ENCODE measurements around the gene MBD5. TPM values are rescaled to one million over a fixed set of nuclear protein-coding genes. Genes with fewer than 3 reads are reported as not detected.

MBD5 gene
- total and polyA plus RNA-seq, 2 donors (not counting 1 experiment from before 2014, with no cell fraction given) = 10.9 to 69.7 TPM

DNA sequence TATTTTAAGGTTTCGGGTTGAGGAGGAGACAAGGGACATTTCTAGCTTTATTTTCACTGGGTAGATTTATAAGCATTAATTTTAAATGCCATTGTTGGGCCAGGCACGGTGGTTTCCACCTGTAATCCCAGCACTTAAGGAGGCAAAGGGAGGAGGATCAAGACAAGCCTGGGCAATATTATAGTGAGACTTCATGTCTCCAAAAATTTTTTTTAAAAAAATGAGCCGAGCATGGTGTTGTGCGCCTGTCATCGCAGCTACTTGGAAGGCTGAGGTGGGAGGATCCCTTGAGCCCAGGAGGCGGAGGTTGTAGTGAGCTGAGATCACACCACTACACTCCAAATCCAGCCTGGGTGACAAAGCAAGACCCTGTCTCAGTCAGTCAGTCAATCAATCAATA lies 45.0 kb downstream of the MBD5 start:
- ATAC-seq (ENCODE audit: low read depth) (no peak), DNase-seq (no peak)
- no peaks in the 10 kb centered on the region for H4K20me1 ChIP-seq (ENCODE audit: control insufficient read depth, insufficient read depth, low read length, poor library complexity, severe bottlenecking)
- TF ChIP-seq EZH2 (IDR thresholded peaks at IDR 0.05; ENCODE audit: borderline replicate concordance, insufficient read depth, low read depth, low read length, poor library complexity, severe bottlenecking) = no peak
- TF ChIP-seq CTCF (IDR thresholded peaks at IDR 0.05) = no peak
- H3K9me3 Mint-ChIP-seq (ENCODE audit: insufficient read depth) = no peaks in the 10 kb centered on the region
- H3K27me3 ChIP-seq (replicated peaks in 1 of 4; ENCODE audit: control extremely low read depth in 1 of 4, control insufficient read depth in 3 of 4, insufficient read depth in 4 of 4, low read length in 3 of 4) = no peaks in the 10 kb centered on the region
- H3K9me3 ChIP-seq (ENCODE audit: control extremely low read depth in 1 of 3, control insufficient read depth in 2 of 3, insufficient read depth in 1 of 3, low read length in 2 of 3) = peaks cover 0 to 6% (median 1%) of the 10 kb centered on the region in 3 donors
- CTCF ChIA-PET = no interaction called here
- POLR2A ChIA-PET = interaction anchor here (0.7 kb wide), 1 partner anchor 426 kb away, joined by 4 read pairs; no protein-coding TSS in a partner anchor
- H3K4me2 ChIP-seq (replicated peaks; ENCODE audit: low read depth, low read length, poor library complexity, severe bottlenecking) = no peak overlapping the region
- no peaks in the 10 kb centered on the region for H3K27me3 Mint-ChIP-seq
- H2AFZ ChIP-seq (ENCODE audit: insufficient read depth, low read depth, low read length, poor library complexity, severe bottlenecking) = no peak overlapping the region
- H3K79me2 ChIP-seq (ENCODE audit: control insufficient read depth, insufficient read depth, low read length) = no peaks in the 10 kb centered on the region
- no peaks in the 10 kb centered on the region for H3K36me3 ChIP-seq (replicated peaks in 1 of 2; ENCODE audit: control extremely low read depth in 1 of 2, control insufficient read depth in 1 of 2, extremely low read depth in 1 of 2, insufficient read depth in 2 of 2, low read length in 1 of 2)
- no peak overlapping the region for H3K4me3 Mint-ChIP-seq
- H3K4me1 Mint-ChIP-seq = no peaks in the 10 kb centered on the region
- intact Hi-C loops (cut with micrococcal nuclease) = no loop called here
- no peak overlapping the region for H3K27ac ChIP-seq (ENCODE audit: low read length in 2 of 2)
- no peak overlapping the region for H3K27ac Mint-ChIP-seq
- H3K4me3 ChIP-seq (ENCODE audit: control extremely low read depth in 1 of 5, extremely low read depth in 1 of 5, insufficient read depth in 1 of 5, low read depth in 2 of 5, low read length in 4 of 5) = no peak overlapping the region
- no peak overlapping the region for H3K9ac ChIP-seq (ENCODE audit: low read length)
- no peaks in the 10 kb centered on the region for H3K4me1 ChIP-seq (ENCODE audit: control insufficient read depth in 2 of 2, insufficient read depth in 2 of 2, low read length in 2 of 2)
- no CpG with 5 or more reads among the region's 6 CpGs for WGBS (ENCODE audit: insufficient coverage)

DNA sequence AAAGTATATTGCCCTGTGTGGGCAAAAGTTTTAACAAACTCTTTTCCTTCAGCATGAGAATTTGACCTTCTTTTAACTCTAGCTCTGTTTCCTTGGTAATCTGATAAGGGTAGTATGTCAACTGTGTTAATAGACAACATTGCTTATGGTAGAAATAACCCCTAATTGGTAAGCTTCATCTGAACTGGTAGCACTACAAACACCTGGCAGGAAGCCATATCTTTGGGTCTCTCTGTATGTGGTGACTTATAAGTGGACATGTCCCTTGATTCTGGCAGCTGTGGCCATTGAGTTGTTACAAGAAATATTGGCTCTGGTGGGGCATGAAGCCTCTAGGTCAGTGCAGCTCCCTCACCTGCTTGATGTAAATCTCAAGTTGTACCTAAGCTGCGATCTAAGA lies 46.9 kb downstream of the MBD5 start:
- H3K27me3 ChIP-seq (replicated peaks in 1 of 4; ENCODE audit: control extremely low read depth in 1 of 4, control insufficient read depth in 3 of 4, insufficient read depth in 4 of 4, low read length in 3 of 4) = no peaks in the 10 kb centered on the region
- no peak overlapping the region for H3K4me2 ChIP-seq (replicated peaks; ENCODE audit: low read depth, low read length, poor library complexity, severe bottlenecking)
- no peak overlapping the region for H3K9ac ChIP-seq (ENCODE audit: low read length)
- ChIA-PET CTCF (no interaction called here), POLR2A (interaction anchor here (0.5 kb wide), 1 partner anchor 809 kb away, joined by 4 read pairs; no protein-coding TSS in a partner anchor)
- ATAC-seq (ENCODE audit: low read depth) (no peak), DNase-seq (no peak)
- no peak overlapping the region for H3K4me3 ChIP-seq (ENCODE audit: control extremely low read depth in 1 of 5, extremely low read depth in 1 of 5, insufficient read depth in 1 of 5, low read depth in 2 of 5, low read length in 4 of 5)
- Mint-ChIP-seq H3K4me3 (no peak overlapping the region), H3K27ac (no peak overlapping the region), H3K27me3 (no peaks in the 10 kb centered on the region), H3K4me1 (no peaks in the 10 kb centered on the region), H3K9me3 (ENCODE audit: insufficient read depth) (no peaks in the 10 kb centered on the region)
- 100% methylated on average over 1 of the region's 1 CpG for WGBS (ENCODE audit: insufficient coverage)
- H3K79me2 ChIP-seq (ENCODE audit: control insufficient read depth, insufficient read depth, low read length) = no peaks in the 10 kb centered on the region
- no peaks in the 10 kb centered on the region for H3K4me1 ChIP-seq (ENCODE audit: control insufficient read depth in 2 of 2, insufficient read depth in 2 of 2, low read length in 2 of 2)
- peaks cover 0 to 6% (median 1%) of the 10 kb centered on the region in 3 donors for H3K9me3 ChIP-seq (ENCODE audit: control extremely low read depth in 1 of 3, control insufficient read depth in 2 of 3, insufficient read depth in 1 of 3, low read length in 2 of 3)
- no peak overlapping the region for H3K27ac ChIP-seq (ENCODE audit: low read length in 2 of 2)
- no peaks in the 10 kb centered on the region for H4K20me1 ChIP-seq (ENCODE audit: control insufficient read depth, insufficient read depth, low read length, poor library complexity, severe bottlenecking)
- H3K36me3 ChIP-seq (replicated peaks in 1 of 2; ENCODE audit: control extremely low read depth in 1 of 2, control insufficient read depth in 1 of 2, extremely low read depth in 1 of 2, insufficient read depth in 2 of 2, low read length in 1 of 2) = no peaks in the 10 kb centered on the region
- no peak for TF ChIP-seq CTCF (IDR thresholded peaks at IDR 0.05)
- no peak for TF ChIP-seq EZH2 (IDR thresholded peaks at IDR 0.05; ENCODE audit: borderline replicate concordance, insufficient read depth, low read depth, low read length, poor library complexity, severe bottlenecking)
- H2AFZ ChIP-seq (ENCODE audit: insufficient read depth, low read depth, low read length, poor library complexity, severe bottlenecking) = no peak overlapping the region
- intact Hi-C loops (cut with micrococcal nuclease) = no loop called here
